ENCODE results near the gene MRPS11.

- TF ChIP-seq CTCF (IDR thresholded peaks at IDR 0.05): no peak
- TF ChIP-seq POLR2A (IDR thresholded peaks at IDR 0.05): no peak
Measured at GRCh38 chr15:88505721-88506120, 38.2 kb downstream of the MRPS11 start.
